ENCODE data around the gene GHRH.

GHRH gene

DNA sequence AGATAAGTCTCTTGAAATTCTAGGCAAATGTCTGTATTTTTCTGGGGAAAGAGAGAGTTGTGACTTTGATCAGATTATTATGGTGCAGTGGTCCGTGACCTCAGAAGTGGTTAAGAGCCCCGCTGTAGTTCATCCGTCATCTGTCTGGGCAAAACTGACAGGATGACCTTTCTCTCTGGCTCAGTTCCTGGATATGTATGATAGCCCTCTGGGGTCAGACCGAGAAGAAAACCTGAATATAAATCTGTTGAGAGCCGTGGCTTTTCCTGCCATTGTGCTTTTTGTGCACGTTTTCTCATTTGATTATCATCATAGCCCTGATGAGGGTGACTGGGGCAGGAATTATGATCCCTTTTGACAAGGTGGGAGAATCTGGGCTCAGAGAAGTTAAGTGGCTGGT lies 26.5 kb downstream of the GHRH start:
- DNase-seq = no peak

DNA sequence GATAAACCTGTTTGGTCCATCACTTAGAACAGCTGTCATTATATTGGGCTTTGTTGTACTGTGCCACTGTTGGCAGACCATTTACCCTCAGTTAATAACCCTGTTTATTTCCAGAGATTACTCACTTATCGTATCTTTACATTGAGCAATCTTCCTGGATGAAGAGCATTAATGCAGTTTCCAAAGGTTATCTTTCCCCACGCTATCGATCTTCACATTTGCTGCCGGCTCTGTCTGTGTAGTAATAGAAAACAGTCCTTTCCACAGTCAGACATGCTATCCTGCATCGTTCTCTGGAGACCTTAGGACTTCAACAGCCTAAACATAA lies 27.4 kb downstream of the GHRH start:
- no peak for DNase-seq

DNA sequence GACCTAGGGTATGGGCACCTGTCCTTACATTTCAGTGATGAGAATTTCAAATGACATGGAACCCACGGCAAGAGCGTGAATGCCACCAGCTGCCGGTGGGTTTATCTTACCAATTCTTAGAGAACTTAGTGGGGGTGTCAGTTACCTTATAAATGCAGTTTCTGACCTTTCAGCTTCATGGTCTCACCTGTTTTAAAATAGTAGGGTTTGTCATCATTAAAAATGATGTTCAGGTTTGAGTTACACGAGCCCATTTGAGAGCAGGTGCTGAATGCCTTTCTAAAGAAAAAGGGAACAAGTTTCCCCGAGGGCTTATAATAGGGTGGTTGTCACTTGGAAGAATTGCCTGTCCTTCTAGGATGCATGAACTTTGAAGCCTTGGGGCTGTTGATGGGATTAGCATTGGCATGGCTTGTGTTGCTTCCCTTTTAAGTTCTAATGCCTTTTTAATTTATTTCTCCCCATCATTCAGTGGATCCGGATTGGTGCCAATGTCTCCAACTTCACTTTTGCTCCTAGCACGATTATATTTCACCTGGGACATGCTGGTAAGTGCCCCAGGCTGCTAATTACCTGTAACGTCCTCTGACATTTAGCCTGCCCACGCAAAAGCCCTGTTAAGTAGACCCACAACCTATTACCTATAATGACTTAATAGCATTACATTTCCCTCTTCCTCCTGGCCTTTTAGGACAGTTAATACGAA lies 27.9 kb downstream of the GHRH start:
- no peak for DNase-seq

DNA sequence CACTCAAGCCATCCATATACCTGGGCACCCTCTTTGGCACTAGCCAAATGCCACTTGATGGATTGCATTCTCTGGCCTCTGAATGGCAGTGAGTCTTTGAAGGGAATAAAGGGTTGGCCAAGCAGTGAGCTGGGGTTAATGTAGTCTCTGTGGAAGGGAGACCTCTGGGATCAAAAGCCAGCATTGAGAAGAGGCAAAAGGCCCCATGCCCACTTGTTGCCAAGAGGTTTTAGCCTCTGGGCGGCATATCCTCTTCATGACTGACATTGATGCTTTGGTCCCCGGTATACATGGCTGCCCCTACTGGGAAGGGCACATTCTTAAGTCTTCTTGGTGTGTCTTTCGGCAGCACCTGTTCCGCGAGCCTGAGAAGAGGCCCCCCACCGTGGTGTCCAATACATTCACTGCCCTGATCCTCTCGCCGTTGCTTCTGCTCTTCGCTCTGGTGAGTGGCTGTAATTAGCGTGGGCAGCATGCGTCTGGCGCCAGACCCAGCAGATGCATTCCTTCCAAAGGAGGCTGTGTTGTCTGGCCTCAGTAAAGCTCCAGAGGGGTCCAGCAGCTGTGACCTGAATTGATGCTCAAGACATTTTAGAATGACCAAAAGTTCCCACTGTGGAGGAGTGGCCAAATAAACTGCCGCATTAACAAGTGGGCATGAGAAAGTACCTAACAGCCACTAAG lies 29.5 kb downstream of the GHRH start:
- DNase-seq = no peak

DNA sequence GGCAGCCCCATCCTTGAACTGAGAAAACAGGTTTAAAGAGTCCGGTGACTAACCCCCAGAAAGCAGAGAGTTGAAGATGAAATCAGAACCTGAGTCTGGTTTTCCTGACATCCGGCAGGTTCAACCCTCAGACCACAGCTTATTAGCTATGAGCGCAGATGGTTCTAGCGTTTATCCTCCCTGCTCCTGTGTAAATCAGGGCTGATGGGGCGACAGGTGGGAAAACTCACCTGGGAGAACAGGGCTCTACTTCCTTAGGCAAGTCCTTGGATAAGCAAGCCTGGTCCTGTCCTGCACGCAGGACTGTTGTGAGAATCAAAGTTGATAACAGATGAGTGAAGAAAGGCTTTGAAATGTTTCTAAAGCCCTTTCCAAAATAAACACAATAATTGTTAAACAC lies 31.4 kb downstream of the GHRH start:
- no peak for DNase-seq

DNA sequence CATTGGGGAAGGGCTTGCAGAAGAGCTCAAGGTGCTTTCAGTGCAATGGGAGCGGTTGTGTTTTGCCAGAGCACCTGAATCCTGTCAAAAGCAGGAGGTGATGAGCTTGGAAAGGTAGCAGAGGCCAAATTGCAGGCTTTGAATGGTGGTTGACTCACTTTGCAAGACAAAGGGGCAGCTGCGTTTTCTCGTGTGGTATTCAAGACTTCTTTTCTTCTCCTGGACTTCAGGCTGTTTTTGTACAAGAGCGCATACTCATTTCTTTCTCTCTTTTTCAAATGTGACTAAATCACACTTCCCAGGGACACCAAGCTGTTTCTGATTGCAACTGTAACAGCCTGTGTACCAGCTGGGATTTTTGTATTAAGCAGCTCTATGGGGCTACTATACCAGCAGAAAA lies 32.3 kb downstream of the GHRH start:
- DNase-seq = no peak

DNA sequence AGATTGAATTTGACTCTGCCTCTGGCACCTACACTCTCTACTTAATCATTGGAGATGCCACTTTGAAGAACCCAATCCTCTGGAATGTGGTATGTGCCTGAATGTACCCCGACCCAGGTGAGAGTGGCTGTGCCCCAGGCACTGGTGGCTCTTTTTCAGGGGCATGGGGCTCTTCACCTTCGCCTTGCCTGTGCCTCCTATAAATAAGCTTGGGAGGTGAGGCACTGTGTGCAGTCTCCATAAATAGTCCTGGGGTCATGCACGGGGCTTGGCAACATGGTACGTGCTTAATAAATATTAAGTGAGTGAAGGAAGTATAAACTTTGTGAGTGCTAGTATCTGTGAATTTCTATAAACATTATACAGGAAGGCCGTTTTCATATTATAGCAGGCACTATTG lies 33.0 kb downstream of the GHRH start:
- DNase-seq = no peak

DNA sequence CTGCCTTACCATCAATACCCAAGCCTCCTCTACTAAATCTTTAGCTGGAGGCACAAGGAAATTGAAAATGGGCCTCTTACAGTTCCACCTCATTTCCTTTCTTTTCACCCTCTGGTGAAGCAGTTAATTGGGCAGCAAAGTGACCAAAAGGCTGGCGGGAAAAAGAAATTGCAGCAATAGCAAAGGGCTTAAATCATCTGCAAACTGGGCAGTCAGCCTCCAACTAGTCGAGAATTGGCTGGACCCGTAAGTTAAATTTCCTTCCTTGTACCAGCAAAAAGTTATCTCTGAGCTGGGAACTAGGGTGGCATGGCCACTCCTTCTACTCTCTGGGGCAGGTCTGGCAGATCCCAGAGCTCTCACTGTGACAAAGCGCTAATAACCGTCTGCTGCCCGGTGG lies 33.5 kb downstream of the GHRH start:
- DNase-seq = no peak

DNA sequence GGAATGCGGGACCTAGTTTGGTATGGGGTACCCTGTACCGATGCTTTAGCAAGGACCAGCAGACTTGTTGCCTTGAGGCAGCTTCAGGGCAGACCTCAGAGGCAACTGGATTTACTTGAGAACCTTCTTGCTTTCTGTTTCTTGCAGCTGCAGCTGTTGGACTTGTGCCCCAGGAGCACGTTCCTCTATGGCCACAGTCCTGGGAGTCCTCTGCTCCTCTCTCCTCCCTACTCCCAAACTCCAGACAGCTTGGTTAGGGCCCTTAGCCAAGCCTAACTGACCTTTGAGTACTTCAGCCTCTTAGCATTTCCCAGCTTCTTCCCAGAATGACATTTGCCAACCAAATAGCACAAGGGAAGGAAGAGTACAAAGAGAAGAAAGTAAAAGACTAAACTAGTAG lies 34.7 kb downstream of the GHRH start:
- DNase-seq = no peak

DNA sequence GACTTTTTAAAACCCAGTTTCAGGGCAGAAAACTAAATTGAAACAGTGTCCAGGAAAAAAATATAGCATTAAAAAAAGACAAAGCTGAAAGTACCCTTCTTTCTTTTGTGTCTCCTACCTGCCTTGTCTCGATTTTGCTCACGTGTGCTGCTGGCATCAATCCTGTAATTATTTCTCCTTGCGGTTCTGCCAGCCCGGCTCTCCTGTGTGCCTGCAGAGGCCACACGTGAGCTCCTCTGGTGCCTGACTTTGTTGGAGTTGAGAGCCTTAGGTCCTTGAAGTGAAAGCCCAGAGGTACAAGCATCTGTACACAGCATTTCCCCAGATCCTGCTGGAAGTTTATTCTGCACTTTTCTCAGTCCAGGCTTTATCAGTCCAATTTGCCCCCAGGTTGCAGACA lies 36.5 kb downstream of the GHRH start:
- DNase-seq = no peak

DNA sequence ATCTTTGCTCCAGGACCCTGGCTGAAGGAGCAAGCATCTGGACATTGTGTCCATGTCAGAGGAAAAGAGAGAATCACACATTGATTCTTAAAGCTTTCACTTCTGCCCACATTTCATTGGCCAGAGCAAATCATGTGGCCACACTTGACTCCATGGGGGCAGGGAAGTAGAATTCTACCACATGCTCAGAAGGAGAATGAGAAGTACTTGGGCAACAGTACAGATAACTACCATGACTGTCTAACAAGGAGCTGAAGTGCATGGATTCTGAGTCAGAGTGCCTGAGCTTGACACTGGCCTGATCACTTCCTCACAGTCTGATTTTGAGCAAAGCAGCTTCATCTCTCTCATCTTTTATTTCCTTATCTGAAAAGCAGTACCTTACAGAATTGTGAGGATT lies 38.6 kb downstream of the GHRH start:
- no peak for DNase-seq

DNA sequence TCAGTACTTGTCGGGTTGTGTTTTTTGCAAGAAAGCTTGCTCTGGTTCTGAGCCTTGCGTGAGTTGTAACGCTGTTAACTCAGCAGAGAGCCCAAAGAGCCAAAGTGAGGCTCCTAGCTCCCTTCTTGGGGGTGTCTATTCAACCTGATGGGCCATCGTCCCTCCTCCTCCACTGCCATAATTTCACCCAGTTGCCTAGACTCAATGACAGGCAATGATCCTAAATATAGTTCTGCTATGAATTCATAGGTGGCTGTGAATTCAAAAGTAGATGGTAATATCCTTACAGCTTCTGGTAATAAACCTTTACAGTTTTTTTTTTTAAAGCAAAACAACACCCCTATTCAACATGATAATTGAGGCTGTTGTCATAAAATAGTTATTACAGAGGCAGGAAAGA lies 39.5 kb downstream of the GHRH start:
- DNase-seq = no peak

DNA sequence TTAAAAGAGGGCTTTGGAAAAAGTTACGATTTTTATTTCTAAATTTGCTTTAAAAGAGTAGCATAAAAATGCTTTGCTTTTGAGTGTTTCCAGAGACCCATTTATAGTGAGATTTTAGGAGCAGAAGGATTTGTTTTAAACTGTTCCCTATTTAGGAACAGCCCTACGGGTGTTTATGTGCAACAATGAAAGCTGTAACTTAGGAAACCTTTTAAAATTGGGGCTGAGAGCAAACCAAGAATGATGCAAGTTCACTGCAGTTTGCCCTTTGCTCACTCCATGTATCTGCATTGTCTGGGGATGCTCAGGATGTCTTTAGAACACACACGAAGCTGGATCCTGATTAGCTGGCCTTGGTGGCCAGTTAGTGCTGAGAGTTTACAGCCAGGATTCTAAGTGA lies 40.9 kb downstream of the GHRH start:
- DNase-seq = no peak

DNA sequence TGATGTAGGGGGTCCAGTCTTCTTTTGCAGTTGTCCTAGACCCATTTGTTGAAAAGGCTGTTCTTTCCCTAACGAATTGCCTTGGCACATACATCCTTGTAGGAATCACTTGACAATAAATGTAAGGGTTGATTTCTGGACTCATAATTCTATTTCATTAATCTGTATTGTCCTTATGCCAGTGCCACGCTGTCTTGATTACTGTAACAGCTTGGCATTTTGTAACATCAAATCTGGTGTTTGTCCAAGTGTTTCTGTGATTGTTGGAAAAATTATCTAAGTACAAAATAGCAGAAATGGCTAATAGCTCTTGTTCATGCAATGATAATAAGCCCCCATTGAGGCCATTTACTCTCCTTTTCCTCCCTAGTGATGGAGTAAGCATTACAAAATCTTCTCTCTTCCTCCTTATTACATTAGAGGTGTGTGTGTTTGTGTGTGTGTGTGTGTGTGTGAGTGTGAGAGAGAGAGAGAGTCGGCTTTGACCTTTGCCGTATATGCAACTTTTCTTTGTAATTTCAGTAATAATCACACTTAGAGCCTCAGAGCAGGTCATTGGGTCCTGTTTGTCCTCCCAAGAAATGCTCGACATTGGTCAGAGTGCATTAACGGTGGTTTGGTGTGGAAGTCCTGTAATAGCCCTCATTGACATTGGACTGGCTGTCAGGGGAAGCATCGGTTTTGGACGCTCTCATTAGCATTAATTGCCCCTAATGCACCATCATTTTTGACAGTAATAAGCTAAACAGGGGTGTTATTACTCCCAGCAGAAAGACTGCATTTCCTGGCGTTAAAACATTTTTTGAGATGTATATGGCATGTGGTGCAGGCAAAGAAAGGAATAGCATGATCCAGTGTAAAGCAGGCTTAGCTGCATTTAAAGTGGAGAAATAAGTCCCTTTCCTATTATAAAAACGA lies 41.6 kb downstream of the GHRH start:
- no peak for DNase-seq

DNA sequence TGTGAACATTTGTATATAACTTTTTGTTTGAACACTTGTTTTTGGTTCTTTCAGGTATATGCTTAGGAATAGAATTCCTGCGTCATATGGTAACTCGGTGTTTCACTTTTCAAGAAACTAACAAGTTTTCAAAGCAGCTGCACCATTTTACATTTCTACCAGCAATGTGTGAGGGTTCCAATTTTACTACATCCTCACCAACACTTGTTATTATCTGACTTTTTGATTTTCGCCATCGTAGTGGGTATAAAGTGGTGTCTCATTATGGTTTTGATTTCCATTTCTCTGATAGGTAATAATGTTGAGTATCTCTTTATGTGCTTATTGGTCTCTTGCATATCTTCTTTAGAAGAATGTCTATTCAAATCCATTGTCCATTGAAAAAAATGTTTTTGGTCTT lies 42.6 kb downstream of the GHRH start:
- DNase-seq = no peak

DNA sequence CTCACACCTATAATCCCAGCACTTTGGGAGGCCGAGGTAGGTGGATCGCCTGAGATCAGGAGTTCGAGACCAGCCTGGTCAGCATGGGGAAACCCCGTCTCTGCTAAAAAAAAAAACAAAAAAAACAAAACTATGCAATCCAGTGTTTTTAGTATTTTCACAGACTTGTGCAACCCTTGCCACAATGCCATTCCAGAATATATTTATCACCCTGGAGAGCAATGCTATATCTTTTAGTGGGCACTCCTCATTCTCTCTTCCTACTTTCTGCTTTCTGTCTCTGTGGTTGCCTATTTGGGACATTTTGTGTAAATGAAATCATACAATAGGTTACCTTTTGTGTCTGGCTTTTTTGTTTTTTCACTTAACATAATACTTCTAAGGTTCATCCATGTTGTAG lies 43.2 kb downstream of the GHRH start:
- no peak for DNase-seq

DNA sequence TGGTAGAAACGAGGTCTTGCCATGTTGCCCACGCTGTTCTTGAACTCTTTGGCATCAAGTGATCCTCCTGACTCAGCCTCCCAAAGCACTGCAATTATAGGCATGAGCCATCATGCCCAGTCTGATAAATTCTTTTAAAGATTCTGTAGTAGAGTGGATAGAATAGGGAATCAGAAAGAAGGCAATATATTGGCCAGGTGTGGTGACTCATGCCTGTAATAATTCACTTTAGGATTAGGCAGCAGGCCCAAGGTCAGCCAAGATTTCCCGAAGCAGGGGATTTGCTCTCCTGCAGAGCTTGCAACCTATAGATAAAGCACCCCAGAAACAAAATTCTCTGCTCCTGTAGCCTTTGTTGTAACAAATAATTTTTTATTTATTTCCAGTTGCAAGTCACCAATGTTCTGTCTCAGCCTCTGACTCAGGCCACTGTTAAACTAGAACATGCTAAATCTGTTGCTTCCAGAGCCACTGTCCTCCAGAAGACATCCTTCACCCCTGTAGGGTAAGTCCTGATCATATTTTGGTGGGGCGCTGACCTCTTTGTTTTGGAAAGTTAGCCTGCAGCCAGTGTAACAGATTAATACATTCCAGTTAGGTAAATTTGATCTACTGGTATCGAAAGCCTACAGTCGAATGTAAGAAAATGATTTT lies 51.8 kb downstream of the GHRH start:
- DNase-seq = no peak

DNA sequence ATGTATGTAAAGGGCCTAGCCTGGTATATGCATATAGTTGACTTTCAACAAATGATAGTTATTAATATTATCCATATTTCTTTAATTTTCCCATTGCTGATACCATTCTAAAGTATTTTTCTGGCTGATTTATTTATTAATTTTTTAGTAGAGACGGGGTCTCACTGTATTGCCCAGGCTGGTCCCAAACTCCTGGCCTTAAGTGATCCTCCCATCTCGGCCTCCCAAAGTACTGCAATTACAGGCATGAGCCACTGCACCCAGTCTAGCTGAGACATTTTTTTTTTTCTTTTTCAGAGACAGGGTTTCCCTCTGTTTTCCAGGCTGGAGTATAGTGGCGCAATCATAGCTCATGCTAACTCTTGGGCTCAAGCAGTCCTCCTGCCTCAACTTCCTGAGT lies 52.4 kb downstream of the GHRH start:
- DNase-seq = no peak

DNA sequence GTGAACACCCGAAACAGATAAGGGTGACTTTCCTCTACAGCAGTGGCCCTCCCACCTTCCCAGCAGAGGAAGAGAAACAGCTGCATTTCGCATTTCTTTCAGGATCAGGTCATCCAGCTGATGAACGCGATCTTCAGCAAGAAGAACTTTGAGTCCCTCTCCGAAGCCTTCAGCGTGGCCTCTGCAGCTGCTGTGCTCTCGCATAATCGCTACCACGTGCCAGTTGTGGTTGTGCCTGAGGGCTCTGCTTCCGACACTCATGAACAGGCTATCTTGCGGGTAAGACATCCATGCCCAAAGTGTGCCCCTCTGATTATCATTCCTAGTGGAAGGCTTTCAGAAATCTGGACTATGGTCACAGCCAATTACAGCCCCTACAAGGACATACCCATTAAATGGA lies 54.4 kb downstream of the GHRH start:
- no peak for DNase-seq

DNA sequence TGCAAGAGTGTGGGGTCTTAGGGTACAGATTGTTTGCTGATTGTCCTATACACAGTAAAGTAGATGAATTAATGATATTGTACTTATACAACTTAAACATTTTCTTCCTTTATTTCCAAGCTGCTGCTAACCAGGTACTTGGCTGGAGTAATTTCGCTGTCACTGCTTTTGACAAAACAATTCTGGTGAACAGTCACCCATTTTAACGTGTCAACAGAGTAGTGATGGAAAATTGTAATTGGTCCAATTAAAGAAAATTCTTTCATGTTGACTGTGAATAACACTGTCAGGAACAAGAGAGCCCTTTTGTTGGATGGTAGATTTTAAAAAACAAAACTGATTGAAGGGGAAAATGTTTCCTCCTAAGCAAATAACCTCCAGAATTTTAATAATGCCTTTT lies 55.8 kb downstream of the GHRH start:
- DNase-seq = no peak

DNA sequence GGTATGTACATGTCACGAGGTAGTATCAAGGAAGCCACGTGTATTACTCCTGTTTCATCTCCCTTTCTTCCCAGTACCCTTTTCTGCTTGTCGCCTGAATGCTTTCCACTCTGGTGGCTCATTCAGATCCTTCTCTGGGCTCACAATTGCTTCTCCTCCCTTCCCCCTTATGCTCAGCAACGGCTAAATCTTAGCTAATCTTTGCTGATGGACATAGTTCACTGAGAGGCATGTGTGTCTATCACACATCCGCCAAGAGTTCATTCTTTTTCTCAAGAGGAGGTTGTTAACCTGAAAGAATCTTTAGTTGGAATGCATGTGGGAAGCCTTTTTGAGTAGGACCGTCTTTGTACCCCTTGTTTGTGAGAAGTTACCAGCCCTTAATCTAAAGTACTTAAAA lies 56.5 kb downstream of the GHRH start:
- DNase-seq = no peak

DNA sequence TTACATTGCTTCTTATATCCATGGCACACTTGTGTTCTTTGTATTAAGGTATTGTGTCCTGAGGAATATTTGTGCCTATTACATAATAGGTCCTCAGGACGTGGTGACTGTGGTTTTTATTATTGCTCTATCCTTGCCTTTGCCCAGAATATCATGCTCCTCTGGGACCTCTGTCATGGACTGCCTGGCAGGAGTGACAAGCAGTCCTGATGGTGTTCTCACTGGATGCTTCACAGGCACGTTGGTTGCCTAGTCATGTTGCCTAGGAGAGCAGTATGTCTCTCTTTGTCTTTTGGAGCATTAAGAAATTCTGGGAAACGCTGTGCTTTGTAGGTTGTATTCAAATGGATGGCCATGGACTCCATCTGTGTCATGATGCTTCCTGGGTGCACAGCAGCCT lies 57.6 kb downstream of the GHRH start:
- no peak for DNase-seq

DNA sequence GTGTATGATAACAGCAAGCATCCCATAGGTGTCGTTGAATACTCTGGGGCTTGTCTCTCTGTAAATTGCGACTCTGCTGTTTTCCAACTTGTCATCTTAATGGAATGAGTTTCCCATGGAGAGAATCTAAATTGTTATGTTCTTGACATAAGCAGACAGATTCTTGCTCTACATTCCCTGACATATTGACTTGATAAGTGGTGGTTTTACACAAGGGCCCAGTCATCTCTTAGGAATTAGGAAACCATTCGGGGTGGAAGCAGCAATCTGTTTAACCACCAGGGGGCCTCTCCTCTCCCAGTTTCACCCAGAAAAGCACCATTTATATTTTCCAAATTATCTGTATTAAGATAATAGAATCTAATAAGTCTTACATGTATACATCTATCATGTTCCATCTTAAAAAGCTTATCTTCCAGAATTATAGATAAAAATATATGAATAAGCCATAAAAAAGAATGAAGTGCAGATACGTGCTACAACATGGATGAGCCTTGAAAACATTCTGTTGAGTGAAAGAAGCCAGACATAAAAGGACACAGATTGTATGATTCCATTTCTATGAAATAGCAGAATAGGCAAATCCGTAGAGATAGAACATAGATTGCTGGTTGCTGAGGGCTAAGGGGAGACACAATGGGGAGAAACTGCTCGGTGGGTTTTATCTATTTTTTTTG lies 59.2 kb downstream of the GHRH start:
- DNase-seq = no peak
